Activated CD4-positive, alpha-beta memory T cell treated with anti-CD3 and anti-CD28 coated beads for 36 hours (primary cell): ENCODE results near the gene KAT2A. TPM values are rescaled to one million over a fixed set of nuclear protein-coding genes. Genes with fewer than 3 reads are reported as not detected.

Experiments used
- CTCF ChIA-PET: fragments of 350-600 bp; sonication (Branson Sonifier 250); formaldehyde crosslinking; loops from one replicate; lab custom pipeline; 2021; ENCODE audit warnings: antibody characterized with exemption, inconsistent platforms; lab: Charles Lee
- POLR2A ChIA-PET: fragments of 350-600 bp; sonication (Branson Sonifier 250); formaldehyde crosslinking; loops from one replicate; lab custom pipeline; 2021; ENCODE audit warnings: antibody characterized with exemption; lab: Charles Lee
- DNase-seq: peaks from one replicate; pipeline ENCODE4 v3.0.0-alpha.2; 2020
- H3K27ac Mint-ChIP-seq: one replicate; pipeline ENCODE4 v1.8.0; 2021; ENCODE audit warnings: mixed read lengths
- H3K27me3 Mint-ChIP-seq: one replicate; pipeline ENCODE4 v1.8.0; 2021; ENCODE audit warnings: mixed read lengths
- H3K36me3 Mint-ChIP-seq: one replicate; pipeline ENCODE4 v1.8.0; 2021; ENCODE audit warnings: mixed read lengths
- H3K4me1 Mint-ChIP-seq: one replicate; pipeline ENCODE4 v1.8.0; 2021; ENCODE audit warnings: low read depth, mixed read lengths
- H3K4me3 Mint-ChIP-seq: one replicate; pipeline ENCODE4 v1.8.0; 2021; ENCODE audit warnings: mild to moderate bottlenecking, mixed read lengths
- H3K9me3 Mint-ChIP-seq: one replicate; pipeline ENCODE4 v1.8.0; 2021; ENCODE audit warnings: mixed read lengths
- intact Hi-C: fragments of 100-400 bp; cut with micrococcal nuclease; formaldehyde crosslinking; loops from one replicate; pipeline ENCODE4 v1.15.1; 2023
- total RNA-seq, 2 experiments: library from RNA; stranded (reverse); gene quantifications; one replicate each; pipeline ENCODE4 v1.2.3, GENCODE V29; 2021

The KAT2A gene
- total RNA-seq, 2 experiments from 2014 or later = 38.6 to 41.0 TPM

GRCh38 chr17:42112552-42113176, 8.5 kb downstream of the KAT2A start, which contains the start of gene DHX58:
TSS of gene DHX58 (minus strand) at chr17:42112714. CDS start at chr17:42111892, 822 bp downstream.
- Mint-ChIP-seq H3K27me3 (no peaks in the 10 kb centered on the region), H3K9me3 (no peaks in the 10 kb centered on the region), H3K36me3 (peaks cover 26% of the 10 kb centered on the region), H3K27ac (peak within 1 kb of the TSS; percentile 96), H3K4me1 (peaks cover 30% of the 10 kb centered on the region), H3K4me3 (peak within 1 kb of the TSS; percentile 78)
- DNase-seq = peak; percentile 89
- intact Hi-C loops = loop anchor here (2.0 to 5.0 kb wide), 2 partner anchors 45 to 94 kb away; no protein-coding TSS in a partner anchor
- ChIA-PET CTCF (interaction anchor here (1.0 to 15.6 kb wide), 6 partner anchors 11 to 150 kb away, joined by 5 to 211 read pairs (median 25); partner anchors contain the start of genes DNAJC7, KCNH4 and NKIRAS2), POLR2A (interaction anchor here (0.6 to 4.8 kb wide), 13 partner anchors 8 to 182 kb away, joined by 3 to 21 read pairs (median 3); partner anchors contain the start of genes CNP, DNAJC7, KAT2A and ODAD4)

GRCh38 chr17:42111871-42112551, 9.2 kb downstream of the KAT2A start:
- intact Hi-C loops = loop anchor here (2.0 to 5.0 kb wide), 2 partner anchors 45 to 93 kb away; no protein-coding TSS in a partner anchor
- H3K9me3 Mint-ChIP-seq = no peaks in the 10 kb centered on the region
- H3K27me3 Mint-ChIP-seq = no peaks in the 10 kb centered on the region
- peaks cover 28% of the 10 kb centered on the region for H3K4me1 Mint-ChIP-seq
- peak; percentile 55 for DNase-seq
- CTCF ChIA-PET = interaction anchor here (1.0 to 15.6 kb wide), 6 partner anchors 11 to 149 kb away, joined by 5 to 211 read pairs (median 25); partner anchors contain the start of genes DNAJC7, KCNH4 and NKIRAS2
- POLR2A ChIA-PET = interaction anchor here (1.0 to 4.8 kb wide), 12 partner anchors 8 to 181 kb away, joined by 3 to 21 read pairs (median 4); partner anchors contain the start of genes CNP, DNAJC7, KAT2A and ODAD4
- peak overlapping the region; percentile 96 for H3K27ac Mint-ChIP-seq
- H3K4me3 Mint-ChIP-seq = peak overlapping the region; percentile 78
- H3K36me3 Mint-ChIP-seq = peaks cover 20% of the 10 kb centered on the region

- H3K4me1 Mint-ChIP-seq = peaks cover 24% of the 10 kb centered on the region
- peak overlapping the region; percentile 39 for H3K4me3 Mint-ChIP-seq
- DNase-seq = no peak
- no peaks in the 10 kb centered on the region for H3K9me3 Mint-ChIP-seq
- intact Hi-C loops = loop anchor here (5.0 kb wide), 1 partner anchor 46 kb away; no protein-coding TSS in a partner anchor
- H3K36me3 Mint-ChIP-seq = peaks cover 16% of the 10 kb centered on the region
- ChIA-PET POLR2A (interaction anchor here (1.1 to 4.8 kb wide), 4 partner anchors 10 to 145 kb away, joined by 3 to 21 read pairs (median 10); partner anchors contain the start of genes CNP, KAT2A and ZNF385C), CTCF (interaction anchor here (1.3 to 15.6 kb wide), 5 partner anchors 10 to 148 kb away, joined by 5 to 211 read pairs (median 28); partner anchors contain the start of genes CNP, DNAJC7 and NKIRAS2)
- H3K27me3 Mint-ChIP-seq = no peaks in the 10 kb centered on the region
- H3K27ac Mint-ChIP-seq = peak overlapping the region; percentile 58
Observed at GRCh38 chr17:42111265-42111636, 9.9 kb downstream of the KAT2A start.

GRCh38 chr17:42110301-42111264, 10.6 kb downstream of the KAT2A start:
- CTCF ChIA-PET = interaction anchor here (1.3 to 15.6 kb wide), 6 partner anchors 9 to 148 kb away, joined by 5 to 211 read pairs (median 25); partner anchors contain the start of genes CNP, DNAJC7 and NKIRAS2
- Mint-ChIP-seq H3K9me3 (no peaks in the 10 kb centered on the region), H3K4me3 (peak overlapping the region; percentile 39), H3K4me1 (peaks cover 24% of the 10 kb centered on the region), H3K36me3 (peaks cover 9% of the 10 kb centered on the region), H3K27me3 (no peaks in the 10 kb centered on the region), H3K27ac (peak overlapping the region; percentile 58)
- DNase-seq = no peak
- POLR2A ChIA-PET = interaction anchor here (1.1 to 4.8 kb wide), 5 partner anchors 8 to 145 kb away, joined by 3 to 21 read pairs (median 4); partner anchors contain the start of genes CNP, DNAJC7 and KAT2A
- intact Hi-C loops = loop anchor here (5.0 kb wide), 1 partner anchor 47 kb away; no protein-coding TSS in a partner anchor

GRCh38 chr17:42109086-42109485, 12.1 kb downstream of the KAT2A start:
- CTCF ChIA-PET = interaction anchor here (0.7 to 15.6 kb wide), 3 partner anchors 53 to 1577 kb away, joined by 3 to 211 read pairs (median 4); partner anchors contain the start of genes DNAJC7 and NKIRAS2
- Mint-ChIP-seq H3K27me3 (no peaks in the 10 kb centered on the region), H3K9me3 (no peaks in the 10 kb centered on the region), H3K4me3 (no peak overlapping the region), H3K27ac (no peak overlapping the region), H3K4me1 (peaks cover 24% of the 10 kb centered on the region), H3K36me3 (peaks cover 2% of the 10 kb centered on the region)
- intact Hi-C loops = loop anchor here (5.0 kb wide), 1 partner anchor 142 kb away; the partner anchor contains the start of gene CNP
- POLR2A ChIA-PET = interaction anchor here (1.4 kb wide), 1 partner anchor 10 kb away, joined by 3 read pairs; no protein-coding TSS in a partner anchor
- DNase-seq = no peak

GRCh38 chr17:42107597-42108576, 13.3 kb downstream of the KAT2A start:
- peaks cover 2% of the 10 kb centered on the region for H3K36me3 Mint-ChIP-seq
- H3K27ac Mint-ChIP-seq = no peak overlapping the region
- DNase-seq = peak; percentile 96
- CTCF ChIA-PET = interaction anchor here (1.0 to 15.6 kb wide), 5 partner anchors 10 to 1576 kb away, joined by 3 to 211 read pairs (median 4); partner anchors contain the start of genes DNAJC7 and NKIRAS2
- no peaks in the 10 kb centered on the region for H3K27me3 Mint-ChIP-seq
- intact Hi-C loops = loop anchor here (5.0 kb wide), 1 partner anchor 141 kb away; the partner anchor contains the start of gene CNP
- peak overlapping the region; percentile 60 for H3K4me3 Mint-ChIP-seq
- POLR2A ChIA-PET = interaction anchor here (0.5 kb wide), 2 partner anchors 84 to 392 kb away, joined by 4 read pairs; no protein-coding TSS in a partner anchor
- peaks cover 23% of the 10 kb centered on the region for H3K4me1 Mint-ChIP-seq
- no peaks in the 10 kb centered on the region for H3K9me3 Mint-ChIP-seq

GRCh38 chr17:42107124-42107523, 14.0 kb downstream of the KAT2A start:
- CTCF ChIA-PET = interaction anchor here (0.7 to 15.6 kb wide), 5 partner anchors 11 to 86 kb away, joined by 3 to 211 read pairs (median 4); partner anchors contain the start of genes DNAJC7 and NKIRAS2
- DNase-seq = no peak
- intact Hi-C loops = loop anchor here (5.0 kb wide), 1 partner anchor 140 kb away; the partner anchor contains the start of gene CNP
- Mint-ChIP-seq H3K27ac (no peak overlapping the region), H3K4me1 (peaks cover 19% of the 10 kb centered on the region), H3K27me3 (no peaks in the 10 kb centered on the region), H3K9me3 (no peaks in the 10 kb centered on the region), H3K36me3 (peaks cover 2% of the 10 kb centered on the region), H3K4me3 (peak overlapping the region; percentile 60)
- POLR2A ChIA-PET = interaction anchor here (0.6 kb wide), 1 partner anchor 180 kb away, joined by 3 read pairs; no protein-coding TSS in a partner anchor

GRCh38 chr17:42106009-42106408, 15.2 kb downstream of the KAT2A start:
- DNase-seq = no peak
- peaks cover 2% of the 10 kb centered on the region for H3K36me3 Mint-ChIP-seq
- no peaks in the 10 kb centered on the region for H3K9me3 Mint-ChIP-seq
- H3K4me3 Mint-ChIP-seq = no peak overlapping the region
- intact Hi-C loops = loop anchor here (5.0 kb wide), 1 partner anchor 139 kb away; the partner anchor contains the start of gene CNP
- no peak overlapping the region for H3K27ac Mint-ChIP-seq
- peaks cover 11% of the 10 kb centered on the region for H3K4me1 Mint-ChIP-seq
- H3K27me3 Mint-ChIP-seq = no peaks in the 10 kb centered on the region
- POLR2A ChIA-PET = no interaction called here
- CTCF ChIA-PET = interaction anchor here (0.9 to 1.0 kb wide), 2 partner anchors 35 to 92 kb away, joined by 3 read pairs; no protein-coding TSS in a partner anchor

- intact Hi-C loops = no loop called here
- ChIA-PET POLR2A (interaction anchor here (1.3 kb wide), 1 partner anchor 8 kb away, joined by 3 read pairs; the partner anchor contains the start of gene DHX58), CTCF (interaction anchor here (0.6 to 7.4 kb wide), 7 partner anchors 12 to 141 kb away, joined by 3 to 70 read pairs (median 5); partner anchors contain the start of gene NKIRAS2)
- H3K4me1 Mint-ChIP-seq = peaks cover 3% of the 10 kb centered on the region
- H3K36me3 Mint-ChIP-seq = peaks cover 2% of the 10 kb centered on the region
- H3K9me3 Mint-ChIP-seq = no peaks in the 10 kb centered on the region
- H3K27ac Mint-ChIP-seq = no peak overlapping the region
- DNase-seq = no peak
- no peaks in the 10 kb centered on the region for H3K27me3 Mint-ChIP-seq
- H3K4me3 Mint-ChIP-seq = no peak overlapping the region
Observed at GRCh38 chr17:42104264-42104663, 16.9 kb downstream of the KAT2A start.
